ENCODE data around the gene ATAD2B. TPM values are rescaled to one million over a fixed set of nuclear protein-coding genes. Genes with fewer than 3 reads are reported as not detected.

The ATAD2B gene
- total RNA-seq, 4 donors from 2014 or later: 37.1 to 82.7 (median 40.7) TPM

GRCh38 chr2:23904692-23905091 lies 22.2 kb downstream of the ATAD2B start:
- 63 to 80% methylated on average over 2 of the region's 2 CpGs for WGBS, 2 donors (ENCODE audit: low coverage in 1 of 2)
- no peak for TF ChIP-seq POLR2A (IDR thresholded peaks at IDR 0.05)
- TF ChIP-seq EP300 (IDR thresholded peaks at IDR 0.05; ENCODE audit: low read depth): no peak
- TF ChIP-seq POLR2AphosphoS5 (IDR thresholded peaks at IDR 0.05): no peak
- no peak for TF ChIP-seq CTCF (IDR thresholded peaks at IDR 0.05)
- peaks cover 4 to 60% (median 30%) of the 10 kb centered on the region in 4 donors for H3K4me1 ChIP-seq
- in situ Hi-C loops (cut with MboI; ENCODE audit: low pct_ligation_motif_present in 1 of 4, low pct_unique_long_range_greater_than_20kb in 1 of 4, low sequenced_read_pairs in 3 of 4) (no loop called here), intact Hi-C loops (cut with DNase I; ENCODE audit: low total_unique reads) (no loop called here)
- DNase-seq: no peak
- H3K27ac ChIP-seq: peak overlapping the region in 2 of 4 donors; percentile 20 to 22
- no peaks in the 10 kb centered on the region for H3K9me3 ChIP-seq
- no peak overlapping the region for H3K4me3 ChIP-seq
- no peaks in the 10 kb centered on the region for H3K27me3 ChIP-seq
- H3K36me3 ChIP-seq: no peaks in the 10 kb centered on the region

DNA sequence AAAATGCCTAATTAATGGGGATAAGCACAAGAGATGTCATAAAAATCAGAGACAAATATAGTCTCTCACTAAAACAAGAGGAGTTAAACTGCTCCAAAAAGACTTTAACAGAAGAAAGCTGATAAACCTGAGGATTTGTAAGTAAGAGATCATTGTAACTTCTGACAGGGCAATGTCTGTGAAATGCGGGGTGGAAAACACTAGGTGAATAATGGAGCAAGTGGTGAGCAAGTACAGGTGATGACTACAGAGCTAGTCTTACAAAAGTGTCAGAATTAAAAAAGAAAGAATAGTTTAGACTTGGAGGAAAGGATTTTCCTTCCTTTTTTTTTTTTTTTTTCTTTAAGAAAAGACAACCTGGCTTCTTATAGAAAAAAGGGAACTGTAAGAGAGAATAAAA lies 22.7 kb downstream of the ATAD2B start:
- Histone ChIP-seq H3K4me3 (no peak overlapping the region), H3K4me1 (peaks cover 4 to 60% (median 30%) of the 10 kb centered on the region in 4 donors), H3K9me3 (no peaks in the 10 kb centered on the region), H3K36me3 (no peaks in the 10 kb centered on the region), H3K27me3 (no peaks in the 10 kb centered on the region), H3K27ac (peak overlapping the region in 2 of 4 donors; percentile 20 to 26)
- intact Hi-C loops (cut with DNase I; ENCODE audit: low total_unique reads): no loop called here
- 29 to 63% methylated on average over 1 of the region's 1 CpG for WGBS, 2 donors (ENCODE audit: low coverage in 1 of 2)
- TF ChIP-seq POLR2A (IDR thresholded peaks at IDR 0.05) (no peak), CTCF (IDR thresholded peaks at IDR 0.05) (no peak), EP300 (IDR thresholded peaks at IDR 0.05; ENCODE audit: low read depth) (no peak), POLR2AphosphoS5 (IDR thresholded peaks at IDR 0.05) (no peak)
- DNase-seq: no peak
- in situ Hi-C loops (cut with MboI; ENCODE audit: low pct_ligation_motif_present in 1 of 4, low pct_unique_long_range_greater_than_20kb in 1 of 4, low sequenced_read_pairs in 3 of 4): no loop called here

DNA sequence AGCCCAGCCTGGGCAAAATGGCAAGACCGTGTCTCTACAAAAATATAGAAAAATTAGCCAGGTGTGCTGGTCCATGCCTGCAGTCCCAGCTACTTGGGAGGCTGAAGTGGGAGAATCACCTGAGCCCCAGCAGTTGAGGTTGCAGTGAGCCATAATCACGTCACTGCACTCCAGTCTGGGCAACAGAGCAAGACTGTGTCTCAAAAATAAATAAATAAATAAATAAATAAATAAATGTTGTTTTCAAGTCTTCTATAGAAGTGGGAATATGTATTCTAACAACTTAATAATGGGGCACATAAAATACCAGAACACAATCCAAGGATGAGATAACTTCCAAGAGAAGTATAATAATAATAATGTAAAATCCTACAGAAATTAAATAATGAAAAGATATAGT lies 23.9 kb downstream of the ATAD2B start:
- no peak for DNase-seq
- Histone ChIP-seq H3K9me3 (no peaks in the 10 kb centered on the region), H3K27ac (no peak overlapping the region), H3K36me3 (no peaks in the 10 kb centered on the region), H3K27me3 (no peaks in the 10 kb centered on the region), H3K4me1 (peaks cover 4 to 60% (median 30%) of the 10 kb centered on the region in 4 donors), H3K4me3 (no peak overlapping the region)
- TF ChIP-seq POLR2AphosphoS5 (IDR thresholded peaks at IDR 0.05): no peak
- no peak for TF ChIP-seq CTCF (IDR thresholded peaks at IDR 0.05)
- no peak for TF ChIP-seq EP300 (IDR thresholded peaks at IDR 0.05; ENCODE audit: low read depth)
- 92 to 94% methylated on average over 2 of the region's 2 CpGs for WGBS, 2 donors (ENCODE audit: low coverage in 1 of 2)
- in situ Hi-C loops (cut with MboI; ENCODE audit: low pct_ligation_motif_present in 1 of 4, low pct_unique_long_range_greater_than_20kb in 1 of 4, low sequenced_read_pairs in 3 of 4) (no loop called here), intact Hi-C loops (cut with DNase I; ENCODE audit: low total_unique reads) (no loop called here)

DNA sequence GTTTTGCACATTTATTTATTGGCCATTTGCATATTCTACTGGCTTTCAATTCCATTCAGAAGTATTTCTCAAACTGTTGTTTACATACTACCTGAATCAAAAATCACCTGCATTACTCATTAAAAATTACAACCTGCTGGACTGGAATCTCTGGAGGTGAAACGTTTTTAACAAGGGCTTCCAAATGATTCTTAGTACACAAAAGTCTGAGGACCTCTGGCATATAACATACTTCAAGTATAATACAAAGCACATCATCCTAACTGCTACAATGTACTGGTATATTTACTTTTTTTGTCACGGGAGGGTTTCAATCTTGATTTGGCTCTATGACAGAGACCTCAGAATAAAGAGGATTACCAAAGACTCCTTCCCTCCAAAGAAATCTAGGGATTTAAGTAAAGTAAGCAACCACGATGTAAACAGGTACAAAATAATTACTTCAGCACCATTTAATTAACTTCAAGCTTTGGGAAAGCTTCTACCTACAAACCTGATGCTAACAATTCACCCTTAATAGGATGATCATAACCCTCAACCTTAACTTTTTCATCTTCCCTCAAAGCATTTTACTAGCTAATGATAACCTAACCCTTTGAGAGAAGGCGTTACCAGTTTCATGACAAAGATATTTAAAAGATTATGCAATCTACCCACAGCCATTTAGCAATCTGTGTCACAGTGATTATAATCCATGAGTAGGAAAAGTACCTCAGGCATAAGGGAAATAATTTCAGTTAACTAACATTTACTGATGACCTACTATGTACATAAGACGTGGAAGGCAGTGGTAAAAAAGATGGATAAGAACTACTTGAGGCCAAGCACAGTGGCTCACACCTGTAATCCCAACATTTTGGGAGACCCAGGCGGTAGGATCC lies 24.7 kb downstream of the ATAD2B start:
- intact Hi-C loops (cut with DNase I; ENCODE audit: low total_unique reads): no loop called here
- in situ Hi-C loops (cut with MboI; ENCODE audit: low pct_ligation_motif_present in 1 of 4, low pct_unique_long_range_greater_than_20kb in 1 of 4, low sequenced_read_pairs in 3 of 4): no loop called here
- TF ChIP-seq POLR2AphosphoS5 (IDR thresholded peaks at IDR 0.05) (no peak), EP300 (IDR thresholded peaks at IDR 0.05; ENCODE audit: low read depth) (no peak), CTCF (IDR thresholded peaks at IDR 0.05) (no peak), POLR2A (IDR thresholded peaks at IDR 0.05) (no peak)

More for the DNA sequence above, 24.7 kb downstream of the ATAD2B start:
- no peaks in the 10 kb centered on the region for H3K36me3 ChIP-seq
- no peak for DNase-seq
- H3K4me1 ChIP-seq: peaks cover 4 to 60% (median 30%) of the 10 kb centered on the region in 4 donors
- H3K27me3 ChIP-seq: no peaks in the 10 kb centered on the region
- H3K9me3 ChIP-seq: no peaks in the 10 kb centered on the region
- no peak overlapping the region for H3K4me3 ChIP-seq
- WGBS, 2 donors (ENCODE audit: low coverage in 1 of 2): 54 to 63% methylated on average over 6 of the region's 6 CpGs
- no peak overlapping the region for H3K27ac ChIP-seq

All from transverse colon (tissue), 4 donors.